Astrocyte of the spinal cord (primary cell): ENCODE data around the gene KAT7.
A peak's percentile ranks its signal among the peaks of the same experiment; 100 is the strongest.

ENCODE experiments used
- DNase-seq: peaks from one replicate; pipeline ENCODE4 v3.0.0; 2011; ENCODE audit warnings: low read depth, low spot score
- H3K4me3 ChIP-seq: 2 replicates; pipeline ENCODE4 v1.5.1; 2011; ENCODE audit warnings: low read depth, mild to moderate bottlenecking, low read length, moderate library complexity
- CTCF ChIP-seq: IDR thresholded peaks from 2 replicates; pipeline ENCODE4 v1.5.1; 2012; ENCODE audit warnings: low read depth, mild to moderate bottlenecking, low read length, inconsistent platforms
- in situ Hi-C: cut with HindIII; loops from 2 replicates; pipeline ENCODE4 v1.10.0; 2017; ENCODE audit warnings: low sequenced_read_pairs

Gene KAT7

DNA sequence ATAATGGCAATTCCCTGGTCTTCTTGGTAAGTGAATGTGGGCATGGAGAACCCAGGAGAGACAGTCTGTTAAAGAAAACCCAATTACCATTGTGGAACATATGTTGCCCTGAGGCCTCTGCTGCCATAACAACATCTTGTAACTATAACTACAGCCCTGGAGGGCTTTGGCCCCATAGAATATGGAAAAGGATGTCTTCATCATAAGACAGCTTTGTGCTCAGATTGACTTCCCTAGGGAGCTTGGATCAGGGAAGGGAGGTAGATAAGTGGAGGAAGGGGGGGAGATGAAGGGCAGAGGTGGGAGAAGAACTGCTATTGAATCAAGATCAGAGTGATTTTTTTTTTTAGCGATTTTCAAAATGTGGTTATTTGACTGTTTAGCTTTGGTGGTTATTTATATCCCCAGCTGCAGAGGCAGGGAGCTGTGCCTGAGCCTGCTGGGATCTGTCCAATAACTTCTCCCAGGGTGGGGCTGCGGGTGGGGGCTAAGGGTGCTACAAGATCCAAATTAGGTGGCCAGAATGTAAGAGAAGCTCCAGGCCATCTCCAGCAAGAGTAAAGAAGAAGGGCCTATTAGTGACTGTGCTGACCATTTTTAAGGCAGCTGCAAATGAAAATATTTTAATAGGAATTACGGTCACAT, 5.3 kb upstream of the KAT7 start:
- in situ Hi-C loops, result no loop called here

GRCh38 chr17:49783791-49784190, 4.7 kb upstream of the KAT7 start:
- no peak for TF ChIP-seq CTCF
- no peak for DNase-seq
- in situ Hi-C loops, result no loop called here
- H3K4me3 ChIP-seq, result no peak overlapping the region

More for the DNA sequence above, 5.3 kb upstream of the KAT7 start:
- H3K4me3 ChIP-seq, result no peak overlapping the region
- DNase-seq, result no peak
- TF ChIP-seq CTCF, result no peak

GRCh38 chr17:49784636-49785035, 3.8 kb upstream of the KAT7 start:
- in situ Hi-C loops, result no loop called here
- H3K4me3 ChIP-seq, result no peak overlapping the region
- DNase-seq, result no peak
- no peak for TF ChIP-seq CTCF

GRCh38 chr17:49787884-49788477, 500 bp upstream of the KAT7 start:
- no peak for TF ChIP-seq CTCF
- H3K4me3 ChIP-seq, result peak overlapping the region; percentile 98
- DNase-seq, result no peak
- in situ Hi-C loops, result no loop called here

- in situ Hi-C loops, result no loop called here
- no peak for TF ChIP-seq CTCF
- DNase-seq, result no peak
- H3K4me3 ChIP-seq, result peak overlapping the region; percentile 98
These were observed 730 bp downstream of the KAT7 start for GRCh38 chr17:49789243-49789578.

DNA sequence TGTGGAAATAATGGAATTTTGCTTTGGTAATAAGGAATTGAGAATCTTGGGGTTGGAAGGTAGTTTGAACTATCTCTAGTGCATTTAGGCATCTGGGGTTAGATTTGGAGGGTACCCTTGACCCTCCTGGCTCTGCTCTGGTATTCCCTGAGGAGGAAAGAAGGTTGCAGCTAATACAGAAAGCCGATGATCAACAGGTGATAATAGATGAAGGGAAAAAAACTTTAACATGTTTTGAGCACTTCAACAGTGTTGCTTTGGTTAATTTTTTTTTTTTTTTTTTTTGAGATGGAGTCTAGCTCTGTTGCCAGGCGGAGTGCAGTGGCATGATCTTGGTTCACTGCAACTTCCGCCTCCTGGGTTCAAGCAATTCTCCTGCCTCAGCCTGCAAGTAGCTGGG, 4.8 kb downstream of the KAT7 start:
- TF ChIP-seq CTCF, result no peak
- H3K4me3 ChIP-seq, result no peak overlapping the region
- no peak for DNase-seq
- in situ Hi-C loops, result no loop called here
